ENCODE data around the gene C19orf44.

GRCh38 chr19:16529466-16530144 is 33.4 kb downstream of the C19orf44 start:
- TF ChIP-seq CTCF (conservative IDR thresholded peaks at IDR 0.05; ENCODE audit: low read length) (no peak), EZH2phosphoT487 (IDR thresholded peaks at IDR 0.05; ENCODE audit: borderline replicate concordance, low read depth, low read length) (no peak)
